HepG2 (cell line): ENCODE results near the gene GON7.

Experiments
- HDAC2 ChIP-seq: sonication (generic); formaldehyde crosslinking; IDR thresholded peaks from 2 replicates; pipeline ENCODE4 v1.4.0; 2020; ENCODE audit warnings: missing genetic modification reagents
- HMG20B ChIP-seq: conservative IDR thresholded peaks from 2 replicates; pipeline ENCODE4 v1.6.1; 2016; ENCODE audit warnings: missing genetic modification reagents, missing compliant biosample characterization
- KDM5B ChIP-seq: sonication (generic); formaldehyde crosslinking; IDR thresholded peaks from 2 replicates; pipeline ENCODE4 v1.4.0; 2020; ENCODE audit warnings: missing genetic modification reagents, mild to moderate bottlenecking, borderline replicate concordance
- TF ChIP-seq, protein P1 (sequence below): IDR thresholded peaks from 2 replicates; pipeline ENCODE4 v1.6.1; 2012; ENCODE audit warnings: inconsistent platforms

DNA sequence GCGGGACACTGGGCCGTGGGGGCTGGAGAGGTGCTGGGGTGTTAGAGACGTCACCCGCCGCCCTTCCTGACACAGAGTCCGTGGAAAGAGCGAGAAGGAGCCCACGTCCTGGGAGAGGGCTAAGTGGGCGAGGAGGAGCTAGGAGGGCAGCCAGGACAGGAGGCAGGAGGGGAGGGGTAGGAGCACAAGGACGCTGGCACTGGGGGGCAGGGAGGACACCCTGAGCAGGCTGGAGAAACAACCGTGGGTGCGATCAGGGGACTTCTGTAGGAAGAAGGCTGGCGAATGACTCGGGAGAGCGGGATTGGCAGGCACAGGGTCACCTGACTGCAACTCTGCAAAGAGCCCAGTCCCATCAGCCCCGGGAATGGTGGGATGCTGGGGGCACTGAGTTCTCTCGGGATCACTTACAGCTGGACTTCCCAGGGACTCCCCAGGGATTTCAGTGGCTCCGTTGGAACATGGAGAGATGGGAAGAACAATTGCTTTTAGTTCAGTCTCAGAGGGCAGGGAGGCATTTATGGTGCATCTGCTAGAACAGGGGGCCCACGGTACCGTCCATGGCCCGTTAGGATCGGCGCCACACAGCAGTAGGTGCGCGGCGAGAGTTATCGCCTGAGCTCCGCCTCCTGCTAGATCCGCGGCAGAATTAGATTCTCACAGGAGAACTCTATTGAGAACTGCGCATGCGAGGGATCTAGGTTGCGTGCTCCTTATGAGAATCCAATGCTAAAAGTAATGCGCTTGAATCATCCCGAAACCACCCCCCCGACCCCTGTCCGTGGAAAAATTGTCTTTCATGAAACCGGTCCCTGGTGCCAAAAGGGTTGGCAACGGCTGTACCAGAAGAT is 24.5 kb upstream of the GON7 start:
- TF ChIP-seq KDM5B (CRISPR knock-in tag) (no peak), HDAC2 (no peak), HMG20B (CRISPR knock-in tag) (no peak)
- TF ChIP-seq, protein P1, sequence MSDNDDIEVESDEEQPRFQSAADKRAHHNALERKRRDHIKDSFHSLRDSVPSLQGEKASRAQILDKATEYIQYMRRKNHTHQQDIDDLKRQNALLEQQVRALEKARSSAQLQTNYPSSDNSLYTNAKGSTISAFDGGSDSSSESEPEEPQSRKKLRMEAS, result no peak
